SK-N-SH (cell line): ENCODE measurements around the gene KIF12. TPM values are rescaled to one million over a fixed set of nuclear protein-coding genes. Genes with fewer than 3 reads are reported as not detected.

Experiments
- CTCF ChIA-PET: fragments of 300-600, 350-600 bp; formaldehyde crosslinking; extraction: SDS; loops from one replicate; lab custom pipeline; 2021; lab: Yijun Ruan, JAX
- POLR2A ChIA-PET: fragments of 350-600 bp; sonication (Branson Sonifier 250); formaldehyde crosslinking; extraction: SDS; loops from one replicate; lab custom pipeline; 2020; ENCODE audit warnings: antibody characterized with exemption, inconsistent platforms; lab: Yijun Ruan, JAX
- DNase-seq: peaks from one replicate; pipeline ENCODE4 v3.0.0; 2012
- H2AFZ ChIP-seq: fragments of 200-600 bp; sonication (generic); 2 replicates; pipeline ENCODE4 v1.8.1; 2016; ENCODE audit warnings: antibody characterized with exemption, mild to moderate bottlenecking, low read depth
- H3F3A ChIP-seq: fragments of 200-600 bp; sonication (generic); replicated peaks from 2 replicates; pipeline ENCODE3; 2016; ENCODE audit warnings: antibody characterized with exemption, mild to moderate bottlenecking; ENCODE audit not compliant: insufficient read depth
- H3K27ac ChIP-seq, 2 experiments: fragments of 200-500 bp in 1 of 2; fragments of 200-600 bp in 1 of 2; sonication (Bioruptor generic) in 1 of 2; sonication (generic), shearing (Covaris generic) in 1 of 2; 2 replicates each; pipeline versions ENCODE4 v1.5.1 to v1.6.1; 2014 to 2016; ENCODE audit warnings: low read depth in 2 of 2, inconsistent platforms in 1 of 2, low read length in 1 of 2, mild to moderate bottlenecking in 1 of 2, mixed read lengths in 1 of 2
- H3K27me3 ChIP-seq: fragments of 200-600 bp; sonication (generic), shearing (Covaris generic); 2 replicates; pipeline ENCODE4 v1.6.1; 2016; ENCODE audit warnings: mixed run types; ENCODE audit not compliant: insufficient read depth
- H3K36me3 ChIP-seq, 2 experiments: fragments of 200-500 bp in 1 of 2; fragments of 200-600 bp in 1 of 2; sonication (Bioruptor generic) in 1 of 2; sonication (generic) in 1 of 2; replicated peaks in 1 of 2; 2 replicates each; pipeline versions ENCODE3 to v1.5.1; 2014 to 2016; ENCODE audit warnings: low read length in 1 of 2, mild to moderate bottlenecking in 1 of 2; ENCODE audit not compliant: insufficient read depth in 2 of 2, control insufficient read depth in 1 of 2
- H3K4me1 ChIP-seq, 2 experiments: fragments of 200-500 bp in 1 of 2; fragments of 200-600 bp in 1 of 2; sonication (Bioruptor generic) in 1 of 2; sonication (generic), shearing (Covaris generic) in 1 of 2; 2 replicates each; pipeline versions ENCODE4 v1.5.1 to v1.6.1; 2014 to 2016; ENCODE audit warnings: low read depth in 1 of 2, low read length in 1 of 2, mixed run types in 1 of 2; ENCODE audit not compliant: insufficient read depth in 2 of 2, control insufficient read depth in 1 of 2
- H3K4me2 ChIP-seq: fragments of 200-600 bp; sonication (generic), shearing (Covaris generic); 2 replicates; pipeline ENCODE4 v1.6.1; 2017; ENCODE audit warnings: mixed run types
- H3K4me3 ChIP-seq, 2 experiments: fragments of 200-500 bp in 1 of 2; fragments of 200-600 bp in 1 of 2; sonication (Bioruptor generic) in 1 of 2; sonication (generic), shearing (Covaris generic) in 1 of 2; 2 replicates each; pipeline versions ENCODE4 v1.5.1 to v1.8.1; 2014 to 2016; ENCODE audit warnings: low read depth in 2 of 2, inconsistent platforms in 1 of 2, low read length in 1 of 2, mild to moderate bottlenecking in 1 of 2, mixed read lengths in 1 of 2, moderate library complexity in 1 of 2
- H3K79me2 ChIP-seq: fragments of 200-600 bp; sonication (generic); 2 replicates; pipeline ENCODE4 v1.8.1; 2017; ENCODE audit warnings: mild to moderate bottlenecking; ENCODE audit not compliant: insufficient read depth
- H3K9ac ChIP-seq: fragments of 200-600 bp; sonication (generic); 2 replicates; pipeline ENCODE4 v1.6.1; 2017; ENCODE audit warnings: mixed run types
- H3K9me2 ChIP-seq: fragments of 200-600 bp; sonication (generic); 2 replicates; pipeline ENCODE4 v1.6.1; 2017; ENCODE audit warnings: mixed run types
- H3K9me3 ChIP-seq: fragments of 200-600 bp; sonication (generic); 2 replicates; pipeline ENCODE4 v1.6.1; 2017; ENCODE audit warnings: mixed run types, mild to moderate bottlenecking, moderate library complexity
- H4K20me1 ChIP-seq: fragments of 200-600 bp; sonication (generic); 2 replicates; pipeline ENCODE4 v1.6.1; 2017; ENCODE audit warnings: mild to moderate bottlenecking, mixed run types; ENCODE audit not compliant: insufficient read depth
- FOXM1 ChIP-seq: IDR thresholded peaks from 2 replicates; pipeline ENCODE4 v1.4.0; 2012; ENCODE audit warnings: low read depth, mild to moderate bottlenecking
- GABPA ChIP-seq: IDR thresholded peaks from 2 replicates; pipeline ENCODE4 v1.4.0; 2012; ENCODE audit warnings: low read depth, mild to moderate bottlenecking
- GATA2 ChIP-seq: sonication (generic); formaldehyde crosslinking; IDR thresholded peaks from 2 replicates; pipeline ENCODE4 v1.5.0; 2020; ENCODE audit warnings: mild to moderate bottlenecking, missing genetic modification reagents
- MEF2A ChIP-seq: IDR thresholded peaks from 2 replicates; pipeline ENCODE4 v1.4.0; 2012; ENCODE audit warnings: low read depth, borderline replicate concordance
- MXI1 ChIP-seq: IDR thresholded peaks from 2 replicates; pipeline ENCODE4 v1.6.1; 2012; ENCODE audit warnings: mild to moderate bottlenecking, low read depth, low read length, improper control_type of control experiment
- NFIC ChIP-seq: IDR thresholded peaks from 2 replicates; pipeline ENCODE4 v1.4.0; 2012; ENCODE audit warnings: borderline replicate concordance
- POLR2AphosphoS5 ChIP-seq: IDR thresholded peaks from 2 replicates; pipeline ENCODE4 v1.6.1; 2012; ENCODE audit warnings: low read depth, low read length
- RCOR1 ChIP-seq: fragments of 150-350 bp; IDR thresholded peaks from 2 replicates; pipeline ENCODE4 v1.6.1; 2017; ENCODE audit warnings: antibody characterized with exemption, low read length
- SMC3 ChIP-seq: IDR thresholded peaks from 2 replicates; pipeline ENCODE4 v1.6.1; 2012; ENCODE audit warnings: low read depth, low read length, improper control_type of control experiment
- TAF1 ChIP-seq: IDR thresholded peaks from 2 replicates; pipeline ENCODE4 v1.6.1; 2012; ENCODE audit warnings: low read depth, mild to moderate bottlenecking, low read length, moderate library complexity, borderline replicate concordance
- USF2 ChIP-seq: fragments of 150-350 bp; IDR thresholded peaks from 2 replicates; pipeline ENCODE4 v1.6.1; 2017; ENCODE audit warnings: antibody characterized with exemption, low read length, low read depth, borderline replicate concordance
- YY1 ChIP-seq: IDR thresholded peaks from 2 replicates; pipeline ENCODE4 v1.4.0; 2012; ENCODE audit warnings: low read depth, mild to moderate bottlenecking
- ZBTB33 ChIP-seq: IDR thresholded peaks from 2 replicates; pipeline ENCODE4 v1.4.0; 2012; ENCODE audit warnings: low read depth, borderline replicate concordance
- WGBS: methylation state at CpG from one replicate; pipeline ENCODE4 v1.1.6; 2017; ENCODE audit warnings: low lambda C conversion rate; 5-methylcytosine and 5-hydroxymethylcytosine counted together
- polyA plus RNA-seq, 3 experiments: library from polyadenylated mRNA; depleted of rRNA; stranded (reverse); fragments of >200 nt; gene quantifications; 2 replicates each; pipeline ENCODE4 v1.2.3, GENCODE V29; 2012
- TF ChIP-seq, protein P1 (sequence below): IDR thresholded peaks from 2 replicates; pipeline ENCODE4 v1.4.0; 2012; ENCODE audit warnings: low read depth
- TF ChIP-seq, protein P2 (sequence below): IDR thresholded peaks from 2 replicates; pipeline ENCODE4; 2012

The KIF12 gene
- polyA plus RNA-seq, 1 of the 3 experiments (the other 2 are of a cell fraction): 0.35 TPM

GRCh38 chr9:114055061-114055460 is 44.0 kb downstream of the KIF12 start:
- no peak for DNase-seq
- H3K9me2 ChIP-seq: no peaks in the 10 kb centered on the region
- H4K20me1 ChIP-seq: no peaks in the 10 kb centered on the region
- no peaks in the 10 kb centered on the region for H3K9me3 ChIP-seq
- CTCF ChIA-PET: interaction anchor here (1.0 kb wide), 1 partner anchor 17 kb away, joined by 3 read pairs; no protein-coding TSS in a partner anchor
- no peak overlapping the region for H3K27ac ChIP-seq
- no peak overlapping the region for H3K4me2 ChIP-seq
- H3K36me3 ChIP-seq: peaks cover 8 to 22% of the 10 kb centered on the region in 2 experiments
- no peak overlapping the region for H3K9ac ChIP-seq
- H3F3A ChIP-seq: no peaks in the 10 kb centered on the region
- no peak overlapping the region for H3K4me3 ChIP-seq
- no peaks in the 10 kb centered on the region for H3K79me2 ChIP-seq
- H2AFZ ChIP-seq: no peak overlapping the region
- POLR2A ChIA-PET: no interaction called here
- TF ChIP-seq POLR2AphosphoS5: no peak
- TF ChIP-seq GABPA: no peak
- no peak for TF ChIP-seq NFIC
- TF ChIP-seq, protein P1, sequence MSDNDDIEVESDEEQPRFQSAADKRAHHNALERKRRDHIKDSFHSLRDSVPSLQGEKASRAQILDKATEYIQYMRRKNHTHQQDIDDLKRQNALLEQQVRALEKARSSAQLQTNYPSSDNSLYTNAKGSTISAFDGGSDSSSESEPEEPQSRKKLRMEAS: no peak
- TF ChIP-seq ZBTB33: no peak
- no peak for TF ChIP-seq RCOR1
- TF ChIP-seq YY1: no peak
- TF ChIP-seq MXI1: no peak
- no peak for TF ChIP-seq USF2
- TF ChIP-seq SMC3: no peak
- no peak for TF ChIP-seq MEF2A
- TF ChIP-seq GATA2: no peak
- TF ChIP-seq FOXM1: no peak
- 95% methylated on average over 3 of the region's 18 CpGs for WGBS
- no peaks in the 10 kb centered on the region for H3K27me3 ChIP-seq
- no peaks in the 10 kb centered on the region; a peak in 1 of 4 replicates for H3K4me1 ChIP-seq

DNA sequence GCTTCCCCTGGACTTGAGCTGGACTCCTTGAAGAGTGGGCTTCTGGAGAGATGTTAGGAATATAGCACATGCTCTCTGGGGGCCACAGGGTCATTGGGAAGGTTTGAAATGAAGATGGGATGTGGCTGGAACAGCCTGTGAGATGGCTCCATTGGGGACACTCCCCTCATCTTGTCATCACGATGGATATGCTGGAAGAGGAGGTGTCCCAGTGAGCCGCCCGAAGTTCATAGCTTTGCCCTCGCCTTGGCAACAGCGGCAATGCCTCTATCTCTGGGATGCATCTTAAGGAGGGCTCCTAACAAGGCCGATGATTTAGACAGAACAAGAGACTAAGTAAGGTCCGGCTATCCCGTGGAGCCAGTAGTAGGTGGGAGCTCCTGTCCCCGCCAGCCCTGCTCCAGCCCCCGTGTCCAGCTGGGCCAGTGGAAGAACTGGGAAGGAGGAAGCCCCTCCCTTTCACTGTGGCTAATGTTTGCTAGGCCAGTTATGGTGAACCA is 44.9 kb downstream of the KIF12 start:
- WGBS: 81% methylated on average over 8 of the region's 10 CpGs
- no peak for DNase-seq
- Histone ChIP-seq H3K79me2 (no peaks in the 10 kb centered on the region), H3F3A (no peaks in the 10 kb centered on the region), H3K27ac (no peak overlapping the region), H3K9ac (no peak overlapping the region), H2AFZ (no peak overlapping the region), H3K4me1 (no peaks in the 10 kb centered on the region; a peak in 1 of 4 replicates), H3K4me2 (no peak overlapping the region), H3K27me3 (no peaks in the 10 kb centered on the region), H4K20me1 (no peaks in the 10 kb centered on the region), H3K4me3 (no peak overlapping the region), H3K9me3 (no peaks in the 10 kb centered on the region), H3K36me3 (peaks cover 8 to 30% of the 10 kb centered on the region in 2 experiments), H3K9me2 (no peaks in the 10 kb centered on the region)
- ChIA-PET CTCF (interaction anchor here (1.1 to 1.2 kb wide), 2 partner anchors 28 to 317 kb away, joined by 4 read pairs; no protein-coding TSS in a partner anchor), POLR2A (no interaction called here)
- no peak for TF ChIP-seq TAF1
- TF ChIP-seq NFIC: no peak
- no peak for TF ChIP-seq GATA2
- TF ChIP-seq, protein P2, sequence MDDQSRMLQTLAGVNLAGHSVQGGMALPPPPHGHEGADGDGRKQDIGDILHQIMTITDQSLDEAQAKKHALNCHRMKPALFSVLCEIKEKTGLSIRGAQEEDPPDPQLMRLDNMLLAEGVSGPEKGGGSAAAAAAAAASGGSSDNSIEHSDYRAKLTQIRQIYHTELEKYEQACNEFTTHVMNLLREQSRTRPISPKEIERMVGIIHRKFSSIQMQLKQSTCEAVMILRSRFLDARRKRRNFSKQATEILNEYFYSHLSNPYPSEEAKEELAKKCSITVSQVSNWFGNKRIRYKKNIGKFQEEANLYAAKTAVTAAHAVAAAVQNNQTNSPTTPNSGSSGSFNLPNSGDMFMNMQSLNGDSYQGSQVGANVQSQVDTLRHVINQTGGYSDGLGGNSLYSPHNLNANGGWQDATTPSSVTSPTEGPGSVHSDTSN: no peak
